HTERT RPE-1 (cell line): Measurements from ENCODE around the gene PLCB3.

ENCODE experiments used
- in situ Hi-C: fragments of 300-500 bp; cut with MboI; formaldehyde crosslinking; loops from 4 replicates; pipeline ENCODE4 v1.14.3; 2020; ENCODE audit warnings: low sequenced_read_pairs

The PLCB3 gene

GRCh38 chr11:64285885-64286800, 34.8 kb downstream of the PLCB3 start:
- in situ Hi-C loops = no loop called here

DNA sequence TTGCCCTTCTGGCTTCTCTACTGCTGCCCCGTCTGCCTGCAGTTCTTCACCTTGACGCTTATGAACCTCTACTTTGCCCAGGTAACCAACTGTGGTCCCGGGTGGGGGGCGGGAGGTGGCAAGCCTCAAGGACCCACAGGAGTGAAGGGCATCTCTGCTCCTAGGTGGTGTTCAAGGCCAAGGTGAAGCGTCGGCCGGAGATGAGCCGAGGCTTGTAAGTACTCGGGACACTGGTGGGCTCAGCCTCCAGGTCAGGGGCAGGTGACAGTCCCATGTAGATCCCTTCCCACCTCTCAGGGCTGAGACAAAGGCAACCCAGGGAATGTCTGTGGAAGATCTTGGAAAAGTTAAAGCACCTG, 35.5 kb downstream of the PLCB3 start:
- in situ Hi-C loops = no loop called here

GRCh38 chr11:64287676-64288352, 36.5 kb downstream of the PLCB3 start:
- in situ Hi-C loops = no loop called here

GRCh38 chr11:64288353-64288750, 37.0 kb downstream of the PLCB3 start:
- in situ Hi-C loops = no loop called here

GRCh38 chr11:64289002-64289564, 37.8 kb downstream of the PLCB3 start:
- in situ Hi-C loops = no loop called here

DNA sequence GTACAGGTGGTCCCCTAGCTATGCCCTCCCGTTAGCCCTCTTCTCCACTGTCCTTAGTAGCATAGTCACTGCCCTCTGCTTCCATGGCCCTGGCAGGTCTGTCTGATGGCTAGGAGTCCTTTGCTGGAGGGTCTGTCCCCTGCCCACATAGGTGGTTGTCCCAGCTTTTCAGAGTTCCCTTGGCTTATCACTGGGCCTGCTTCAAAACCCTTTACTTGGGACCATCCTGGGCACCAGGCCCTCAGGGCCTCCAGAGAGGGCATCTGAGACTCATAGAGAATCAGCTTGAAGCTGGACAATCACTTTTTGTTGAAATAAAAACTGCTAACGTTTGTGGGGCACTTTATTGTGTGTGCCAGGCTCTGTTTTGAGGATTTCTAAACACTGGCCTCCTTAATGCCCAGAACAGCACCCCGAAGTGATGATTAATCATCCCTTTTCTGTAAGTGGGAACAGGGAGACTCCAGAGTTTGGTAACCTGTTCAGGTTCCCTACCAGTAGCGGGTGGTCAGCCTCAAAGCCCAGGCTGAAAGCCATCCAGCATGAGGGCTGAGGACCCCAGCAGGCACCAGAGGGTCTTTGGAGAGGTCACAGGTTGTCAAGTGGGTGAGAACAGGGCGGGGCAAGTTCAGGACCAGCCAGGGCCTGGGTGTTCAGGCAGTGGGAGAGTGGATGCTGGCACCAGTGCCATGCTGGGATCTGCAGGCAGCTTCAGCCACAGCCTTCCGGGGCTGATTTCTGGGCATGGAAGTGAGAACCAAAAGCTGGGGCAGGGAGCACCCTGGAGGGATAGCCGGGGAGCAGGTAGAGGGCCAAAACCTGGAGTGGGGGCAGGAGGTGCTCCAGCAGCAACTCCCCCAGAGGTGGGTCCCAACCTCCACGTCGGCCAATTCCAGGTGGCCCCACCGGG, 39.3 kb downstream of the PLCB3 start:
- in situ Hi-C loops = no loop called here

GRCh38 chr11:64291262-64291751, 40.0 kb downstream of the PLCB3 start, which contains the start of gene KCNK4:
Gene KCNK4 (plus strand): TSS chr11:64291302. CDS start chr11:64293019, 1,717 bp downstream.
- in situ Hi-C loops = no loop called here

- in situ Hi-C loops = no loop called here
These were observed 40.6 kb downstream of the PLCB3 start for GRCh38 chr11:64291752-64292459.

GRCh38 chr11:64292460-64293254, 41.3 kb downstream of the PLCB3 start:
- in situ Hi-C loops = no loop called here

- in situ Hi-C loops = no loop called here
These were observed 43.4 kb downstream of the PLCB3 start for GRCh38 chr11:64294774-64295173.

- in situ Hi-C loops = no loop called here
These were observed 44.4 kb downstream of the PLCB3 start for GRCh38 chr11:64295760-64296159.

GRCh38 chr11:64296236-64296635, 44.9 kb downstream of the PLCB3 start:
- in situ Hi-C loops = no loop called here

DNA sequence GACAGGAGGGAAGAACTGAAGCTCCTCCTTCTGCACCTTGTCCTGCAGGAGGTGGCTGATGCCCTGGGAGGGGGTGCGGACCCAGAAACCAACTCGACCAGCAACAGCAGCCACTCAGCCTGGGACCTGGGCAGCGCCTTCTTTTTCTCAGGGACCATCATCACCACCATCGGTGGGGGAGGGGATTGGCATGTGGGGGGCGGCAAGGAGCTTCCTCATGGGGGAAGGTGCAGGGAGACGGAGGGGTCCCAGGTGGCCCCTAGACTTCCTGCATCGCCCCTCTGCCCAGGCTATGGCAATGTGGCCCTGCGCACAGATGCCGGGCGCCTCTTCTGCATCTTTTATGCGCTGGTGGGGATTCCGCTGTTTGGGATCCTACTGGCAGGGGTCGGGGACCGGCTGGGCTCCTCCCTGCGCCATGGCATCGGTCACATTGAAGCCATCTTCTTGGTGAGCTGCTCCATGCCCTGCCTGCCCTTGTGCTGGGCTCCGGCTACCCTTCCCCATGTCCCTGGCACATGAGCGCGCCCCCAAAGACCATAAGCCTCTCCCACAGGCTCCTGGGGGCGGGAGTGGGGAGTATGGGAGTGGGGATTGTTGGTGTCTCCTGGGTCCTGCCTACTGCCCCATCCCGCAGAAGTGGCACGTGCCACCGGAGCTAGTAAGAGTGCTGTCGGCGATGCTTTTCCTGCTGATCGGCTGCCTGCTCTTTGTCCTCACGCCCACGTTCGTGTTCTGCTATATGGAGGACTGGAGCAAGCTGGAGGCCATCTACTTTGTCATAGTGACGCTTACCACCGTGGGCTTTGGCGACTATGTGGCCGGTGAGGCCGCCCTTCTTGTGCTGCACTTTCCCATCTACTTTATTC, 45.7 kb downstream of the PLCB3 start:
- in situ Hi-C loops = no loop called here

- in situ Hi-C loops = no loop called here
These were observed 46.5 kb downstream of the PLCB3 start for GRCh38 chr11:64297699-64298358.

- in situ Hi-C loops = no loop called here
These were observed 47.9 kb downstream of the PLCB3 start for GRCh38 chr11:64298966-64299846.

GRCh38 chr11:64299847-64300648, 48.7 kb downstream of the PLCB3 start, which contains the start of gene CATSPERZ:
Gene CATSPERZ (plus strand): TSS chr11:64300358. CDS start chr11:64300411, 53 bp downstream.
- in situ Hi-C loops = no loop called here
